Small intestine (tissue), 7 donors: ENCODE results near the gene FAM241B. TPM values are rescaled to one million over a fixed set of nuclear protein-coding genes. Genes with fewer than 3 reads are reported as not detected.

Experiments used
- DNase-seq, 2 donors: peaks; one replicate each; pipeline versions ENCODE4 v3.0.0 to v3.0.0-alpha.2; 2013
- FAIRE-seq: peaks from 2 replicates; lab custom pipeline; 2012; peaks lifted over from hg19 to GRCh38; lab: Jason Lieb, UNC
- H3K27ac ChIP-seq, 3 donors: one replicate each; pipeline ENCODE4 v1.5.1; 2013; ENCODE audit warnings: low read length in 2 of 3, mild to moderate bottlenecking in 2 of 3, control low read depth in 1 of 3, inconsistent platforms in 1 of 3, low read depth in 1 of 3, moderate library complexity in 1 of 3
- H3K27me3 ChIP-seq, 3 donors: one replicate each; pipeline ENCODE4 v1.6.1; 2013; ENCODE audit warnings: low read length in 3 of 3, inconsistent platforms in 1 of 3; ENCODE audit not compliant: control insufficient read depth in 3 of 3, insufficient read depth in 3 of 3
- H3K36me3 ChIP-seq, 3 donors: one replicate each; pipeline ENCODE4 v1.6.1; 2013; ENCODE audit warnings: low read length in 3 of 3, inconsistent platforms in 1 of 3, low read depth in 1 of 3, mild to moderate bottlenecking in 1 of 3, moderate library complexity in 1 of 3; ENCODE audit not compliant: control insufficient read depth in 3 of 3, insufficient read depth in 2 of 3
- H3K4me1 ChIP-seq, 3 donors: one replicate each; pipeline ENCODE4 v1.6.1; 2013; ENCODE audit warnings: low read length in 2 of 3, inconsistent platforms in 1 of 3, low read depth in 1 of 3, mild to moderate bottlenecking in 1 of 3, moderate library complexity in 1 of 3; ENCODE audit not compliant: control insufficient read depth in 3 of 3, insufficient read depth in 2 of 3
- H3K4me3 ChIP-seq, 3 donors: one replicate each; pipeline ENCODE4 v1.5.1; 2013; ENCODE audit warnings: low read length in 3 of 3, control low read depth in 1 of 3, inconsistent platforms in 1 of 3, low read depth in 1 of 3, mild to moderate bottlenecking in 1 of 3, moderate library complexity in 1 of 3
- H3K9me3 ChIP-seq, 2 donors: one replicate each; pipeline ENCODE4 v1.6.1; 2013; ENCODE audit warnings: low read depth in 1 of 2, low read length in 1 of 2; ENCODE audit not compliant: control insufficient read depth in 2 of 2, insufficient read depth in 1 of 2
- WGBS, 3 donors: extraction: QIAGEN DNeasy Blood & Tissue Kit; methylation state at CpG; one replicate each; pipeline ENCODE4 v1.1.7; 2013; 5-methylcytosine and 5-hydroxymethylcytosine counted together
- polyA plus RNA-seq, 4 donors: library from polyadenylated mRNA; stranded (reverse) in 3 of 4; unstranded in 1 of 4; fragments of 200-250 nt in 3 of 4; fragments of 120-200 nt in 1 of 4; gene quantifications; one replicate each; pipeline versions ENCODE4 v1.2.1 to v1.2.3, GENCODE V29; 2013
- donor health status: healthy with polysubstance abuse.
- donor health status: control.
- donor health status: control.
- donor health status: Bipolar disorder and iron deficiency.
- donor health status: healthy.

FAM241B gene
- polyA plus RNA-seq, 4 donors, result 1.3 to 6.7 (median 3.0) TPM

DNA sequence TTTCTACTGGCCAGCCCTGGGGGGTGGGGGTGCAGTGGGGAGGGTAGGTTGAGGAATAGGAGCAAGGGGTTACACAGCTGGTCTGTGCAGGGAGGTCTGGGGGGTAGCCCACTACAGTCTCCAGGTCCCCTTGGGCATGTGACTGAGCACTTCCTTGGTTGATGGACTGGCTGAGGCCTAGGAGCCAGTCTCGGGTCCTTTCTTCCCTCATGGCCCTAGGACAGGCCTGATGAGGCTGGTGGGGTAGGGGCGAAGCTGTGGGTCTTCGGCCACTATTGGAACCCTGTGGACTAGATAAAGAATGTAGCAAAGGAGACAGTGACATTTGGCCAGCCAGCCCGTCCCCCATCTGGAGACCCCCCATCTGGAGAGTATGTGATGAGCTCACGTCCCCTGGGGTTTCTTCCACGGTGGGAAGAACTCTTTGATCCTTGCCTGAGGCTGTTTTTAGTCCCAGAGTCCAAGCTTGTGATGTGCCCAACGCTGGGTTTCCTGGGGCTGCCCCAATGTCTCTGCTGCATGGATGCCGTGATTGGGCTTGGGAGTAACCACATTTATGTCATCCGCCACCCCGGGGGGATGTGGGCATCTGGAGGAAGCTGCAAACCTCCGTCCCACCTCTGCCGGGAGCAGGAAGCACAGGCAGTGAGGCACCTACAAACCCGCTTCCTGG is 20.7 kb downstream of the FAM241B start:
- H3K27ac ChIP-seq, result no peak overlapping the region

GRCh38 chr10:69651362-69651761 is 21.3 kb downstream of the FAM241B start:
- peaks cover 0 to 3% (median 0%) of the 10 kb centered on the region in 3 donors for H3K4me1 ChIP-seq
- 77 to 85% (median 85%) methylated on average over 9 of the region's 9 CpGs for WGBS, 3 donors
- no peak overlapping the region for H3K27ac ChIP-seq
- peaks cover 0 to 6% of the 10 kb centered on the region in 2 donors for H3K9me3 ChIP-seq
- DNase-seq (no peak), FAIRE-seq (no peak)
- no peaks in the 10 kb centered on the region for H3K36me3 ChIP-seq
- no peak overlapping the region for H3K4me3 ChIP-seq
- peaks cover 0 to 2% (median 0%) of the 10 kb centered on the region in 3 donors for H3K27me3 ChIP-seq

More for the DNA sequence above, 20.7 kb downstream of the FAM241B start:
- Histone ChIP-seq H3K4me3 (no peak overlapping the region), H3K36me3 (no peaks in the 10 kb centered on the region), H3K27me3 (no peaks in the 10 kb centered on the region), H3K4me1 (peaks cover 0 to 3% (median 0%) of the 10 kb centered on the region in 3 donors), H3K9me3 (peaks cover 0 to 6% of the 10 kb centered on the region in 2 donors)
- FAIRE-seq, result no peak
- no peak for DNase-seq
- 68 to 78% (median 74%) methylated on average over 13 of the region's 13 CpGs for WGBS, 3 donors

- Histone ChIP-seq H3K9me3 (peaks cover 0 to 6% of the 10 kb centered on the region in 2 donors), H3K27ac (no peak overlapping the region), H3K4me3 (no peak overlapping the region), H3K27me3 (peaks cover 0 to 5% (median 0%) of the 10 kb centered on the region in 3 donors), H3K4me1 (peaks cover 0 to 3% (median 0%) of the 10 kb centered on the region in 3 donors), H3K36me3 (no peaks in the 10 kb centered on the region)
- WGBS, 3 donors, result 84 to 86% (median 85%) methylated on average over 13 to 14 of the region's 14 CpGs
- DNase-seq (peak in 1 of 2 donors; percentile 21), FAIRE-seq (no peak)
Measured at GRCh38 chr10:69652111-69652856, 22.2 kb downstream of the FAM241B start.

- Histone ChIP-seq H3K27ac (no peak overlapping the region), H3K27me3 (peaks cover 0 to 6% (median 0%) of the 10 kb centered on the region in 3 donors), H3K9me3 (peaks cover 0 to 6% of the 10 kb centered on the region in 2 donors), H3K36me3 (no peaks in the 10 kb centered on the region), H3K4me3 (no peak overlapping the region), H3K4me1 (peaks cover 0 to 3% (median 0%) of the 10 kb centered on the region in 3 donors)
- DNase-seq (no peak), FAIRE-seq (no peak)
- WGBS, 3 donors, result 80 to 90% (median 90%) methylated on average over 3 of the region's 3 CpGs
Measured at GRCh38 chr10:69652857-69653199, 22.8 kb downstream of the FAM241B start.

- Histone ChIP-seq H3K4me1 (peaks cover 0 to 3% (median 0%) of the 10 kb centered on the region in 3 donors), H3K36me3 (no peaks in the 10 kb centered on the region), H3K27me3 (peaks cover 0 to 6% (median 0%) of the 10 kb centered on the region in 3 donors), H3K4me3 (no peak overlapping the region), H3K27ac (no peak overlapping the region), H3K9me3 (peaks cover 0 to 6% of the 10 kb centered on the region in 2 donors)
- WGBS, 3 donors, result 82 to 89% (median 89%) methylated on average over 6 of the region's 6 CpGs
- FAIRE-seq (no peak), DNase-seq (no peak)
Measured at GRCh38 chr10:69653561-69653960, 23.5 kb downstream of the FAM241B start.

DNA sequence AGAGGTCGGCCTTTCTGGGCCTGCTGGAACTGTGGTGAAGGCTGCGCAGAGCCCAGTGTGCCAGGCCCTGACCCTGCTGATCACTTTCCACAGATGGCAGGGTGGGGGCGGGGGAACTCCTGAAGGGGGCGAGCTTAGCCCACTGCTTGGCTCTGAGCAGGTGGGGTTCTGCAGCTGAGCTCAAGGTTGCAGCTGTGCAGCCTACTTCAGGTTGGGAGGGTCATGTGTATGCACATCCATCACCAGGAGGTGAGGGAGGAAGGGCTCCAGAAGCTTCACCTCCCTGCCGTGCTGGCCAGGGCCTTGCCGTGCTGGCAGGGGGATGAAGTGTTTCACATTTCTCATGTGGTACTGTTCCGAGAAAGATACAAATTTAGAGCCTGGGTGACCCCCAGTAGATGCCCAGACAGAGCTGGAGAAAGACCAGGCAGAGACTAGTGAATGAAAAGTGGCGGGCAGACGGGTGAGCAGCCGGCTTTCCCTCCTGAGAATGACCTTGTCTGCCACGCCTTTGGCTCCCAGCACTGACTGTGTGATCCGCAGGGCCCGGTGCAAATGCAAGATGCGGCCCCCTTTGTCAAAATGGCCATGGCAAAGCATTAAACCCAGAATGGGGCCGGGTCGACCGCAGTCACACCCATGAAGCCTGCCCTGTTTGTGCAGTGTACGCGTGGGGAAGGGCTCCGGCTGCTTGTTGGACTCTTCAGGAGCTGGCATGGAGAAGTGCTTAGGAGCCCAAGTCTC is 25.2 kb downstream of the FAM241B start:
- peaks cover 0 to 6% of the 10 kb centered on the region in 2 donors for H3K9me3 ChIP-seq
- WGBS, 3 donors, result 73 to 82% (median 79%) methylated on average over 20 of the region's 20 CpGs
- DNase-seq (no peak), FAIRE-seq (no peak)
- H3K36me3 ChIP-seq, result no peaks in the 10 kb centered on the region
- no peak overlapping the region for H3K4me3 ChIP-seq
- H3K27ac ChIP-seq, result no peak overlapping the region
- peaks cover 0 to 10% (median 0%) of the 10 kb centered on the region in 3 donors for H3K27me3 ChIP-seq
- H3K4me1 ChIP-seq, result peaks cover 0 to 3% (median 0%) of the 10 kb centered on the region in 3 donors

GRCh38 chr10:69655868-69656555 is 26.0 kb downstream of the FAM241B start:
- no peak for DNase-seq
- no peaks in the 10 kb centered on the region for H3K36me3 ChIP-seq
- WGBS, 3 donors, result 60 to 72% (median 65%) methylated on average over 11 of the region's 11 CpGs
- H3K27ac ChIP-seq, result no peak overlapping the region
- H3K4me1 ChIP-seq, result peaks cover 0 to 3% (median 0%) of the 10 kb centered on the region in 3 donors
- peaks cover 0 to 10% (median 0%) of the 10 kb centered on the region in 3 donors for H3K27me3 ChIP-seq
- no peak overlapping the region for H3K4me3 ChIP-seq
- no peak for FAIRE-seq
- peaks cover 0 to 6% of the 10 kb centered on the region in 2 donors for H3K9me3 ChIP-seq
